IPS-11a (cell line): ENCODE data around the gene PTH1R.

Experiments used
- H3K4me3 ChIP-seq: one replicate; pipeline ENCODE4 v1.5.1; 2013; ENCODE audit warnings: low read depth, low read length, control low read depth

The PTH1R gene

DNA sequence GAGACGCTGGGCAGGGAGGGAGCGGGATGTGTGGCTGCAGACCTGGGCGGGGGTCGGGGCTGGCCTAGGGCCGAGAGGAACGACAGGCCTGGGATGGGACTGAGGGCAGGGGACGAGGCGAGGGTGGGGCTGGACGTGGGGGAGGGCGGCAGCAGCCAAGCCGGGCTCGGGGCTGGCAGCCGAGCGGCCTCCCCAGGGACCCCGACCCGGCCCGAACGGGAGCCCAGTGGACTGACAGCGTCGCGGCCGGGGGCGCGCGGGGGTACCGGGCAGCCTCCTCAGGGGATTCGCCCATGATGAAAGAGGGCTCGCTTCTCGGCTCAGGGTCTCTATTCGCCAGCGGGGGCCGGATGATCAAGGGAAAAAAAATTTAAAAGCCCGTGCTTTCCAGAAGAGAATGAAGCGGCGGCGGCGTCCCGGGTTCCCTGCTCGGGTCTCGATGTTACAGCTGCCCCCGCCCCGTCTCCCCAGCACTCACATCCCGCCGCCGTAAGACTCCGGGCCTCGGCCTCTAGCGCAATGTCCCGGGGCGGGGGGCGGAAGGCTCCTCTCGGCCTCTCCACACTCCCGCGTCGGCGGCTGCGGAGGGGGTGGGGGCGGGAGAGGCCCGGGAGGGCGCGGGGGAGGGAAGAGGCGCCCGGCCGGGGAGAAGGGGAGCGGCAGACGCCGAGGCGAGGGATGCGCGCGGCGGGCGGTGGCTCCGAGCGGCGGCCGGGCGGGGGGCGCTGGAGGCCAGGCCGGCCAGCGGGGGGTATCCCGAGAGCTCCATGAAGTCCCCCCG lies 4.3 kb downstream of the PTH1R start:
- H3K4me3 ChIP-seq, result peak overlapping the region; percentile 53

DNA sequence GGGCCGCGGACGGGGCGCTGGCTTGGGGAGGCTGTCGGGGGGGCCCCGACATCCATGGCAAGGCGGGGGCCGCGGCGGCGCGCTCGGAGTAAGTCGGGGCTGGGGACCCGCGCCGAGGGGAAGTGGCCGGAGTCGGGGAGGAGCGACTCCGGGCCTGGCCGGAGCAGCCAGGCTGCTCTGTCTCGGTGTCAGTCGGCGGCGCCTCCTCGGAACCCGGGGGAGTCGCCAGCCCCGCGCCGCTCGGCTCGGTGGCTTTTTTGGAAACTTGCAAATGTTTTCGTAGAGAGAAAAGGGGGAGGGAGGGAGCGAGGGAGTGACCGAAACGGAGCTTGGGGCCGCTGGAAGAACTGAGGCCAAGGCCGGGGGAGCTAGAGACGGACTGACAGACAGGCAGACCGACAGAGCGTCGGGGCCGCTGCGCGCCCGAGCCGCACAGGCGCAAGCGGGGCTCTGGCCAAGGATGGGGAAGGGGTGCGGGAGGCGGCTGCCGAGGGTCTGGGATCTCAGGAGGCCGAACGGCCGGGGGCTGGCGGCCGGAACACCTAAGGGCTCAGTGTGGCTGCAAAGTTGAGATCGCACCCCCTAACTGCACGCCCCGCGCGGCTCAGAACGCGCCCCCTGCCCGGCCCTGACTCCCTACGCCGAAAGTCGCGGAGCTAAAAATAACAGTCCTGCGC lies 5.0 kb downstream of the PTH1R start:
- H3K4me3 ChIP-seq, result peak overlapping the region; percentile 53

DNA sequence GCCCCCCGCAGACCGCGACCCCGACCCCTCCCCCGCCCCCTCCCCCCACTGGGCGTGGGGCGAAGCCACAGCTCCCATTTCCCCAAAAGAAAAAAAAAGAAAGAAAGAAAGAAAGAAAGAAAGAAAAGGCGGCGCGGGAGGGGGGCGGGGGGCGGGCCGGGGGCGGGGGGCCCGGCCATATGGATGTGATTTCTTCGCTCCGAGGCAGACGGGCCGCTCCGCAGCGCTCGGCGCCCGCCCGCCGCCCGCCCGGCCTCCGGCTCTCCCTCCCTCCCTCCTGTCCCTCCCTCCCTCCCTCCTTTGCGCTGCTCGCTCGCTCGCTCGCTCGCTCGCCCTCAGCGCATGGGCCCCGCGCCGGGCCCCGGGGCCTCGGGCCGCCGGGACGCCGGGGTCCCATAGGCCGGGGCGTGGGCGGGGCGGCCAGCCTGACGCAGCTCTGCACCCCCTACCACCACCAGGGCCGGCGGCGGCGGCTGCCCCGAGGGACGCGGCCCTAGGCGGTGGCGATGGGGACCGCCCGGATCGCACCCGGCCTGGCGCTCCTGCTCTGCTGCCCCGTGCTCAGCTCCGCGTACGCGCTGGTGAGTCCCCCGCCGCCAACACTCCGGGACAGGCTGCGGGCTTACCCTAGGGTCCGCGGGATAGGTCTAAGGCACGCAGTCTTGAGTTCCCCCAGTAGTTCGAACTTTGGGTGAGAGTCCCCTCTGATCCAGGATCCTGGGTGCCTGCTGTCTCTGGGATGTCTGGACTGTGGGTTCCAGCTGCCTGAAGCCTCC lies 5.7 kb downstream of the PTH1R start:
- peak overlapping the region; percentile 13 for H3K4me3 ChIP-seq

DNA sequence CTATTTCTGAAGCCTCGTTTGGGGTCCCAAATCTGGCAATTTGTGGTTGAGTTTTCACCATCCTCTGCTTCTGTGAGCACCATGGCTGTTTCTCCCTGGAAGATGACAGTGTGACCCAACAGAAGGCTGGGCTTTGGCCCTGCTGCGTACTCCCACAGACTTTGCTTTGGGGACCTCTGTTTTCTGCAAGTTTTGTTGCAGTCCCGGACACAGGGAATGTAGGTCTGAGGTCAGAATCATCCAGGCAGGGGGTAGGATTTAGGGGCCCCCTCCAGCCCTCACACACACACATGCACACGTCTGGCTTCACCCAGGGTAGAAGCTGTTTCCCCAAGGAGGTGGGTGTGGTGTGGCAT lies 6.3 kb downstream of the PTH1R start:
- H3K4me3 ChIP-seq, result peak overlapping the region; percentile 13

DNA sequence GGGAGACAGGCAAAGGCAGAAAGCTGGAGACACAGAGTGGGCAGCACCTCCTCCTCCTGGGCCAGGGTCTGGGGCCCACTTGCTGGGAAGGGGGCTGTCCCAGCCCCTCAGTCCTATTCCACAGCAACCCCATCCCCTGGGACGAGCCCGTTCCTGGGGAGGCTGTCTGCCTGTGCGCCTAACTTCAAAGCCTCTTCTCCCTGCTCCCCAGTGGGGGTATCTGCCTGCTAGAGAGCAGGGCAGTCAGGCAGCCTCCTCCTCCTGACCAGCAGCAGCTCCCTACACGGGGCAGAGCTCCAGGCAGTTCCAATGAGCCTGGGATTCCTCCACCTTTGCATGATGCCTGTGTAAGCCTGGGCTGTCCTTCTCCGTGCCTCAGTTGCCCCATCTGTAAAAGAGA lies 6.9 kb downstream of the PTH1R start:
- H3K4me3 ChIP-seq, result no peak overlapping the region

DNA sequence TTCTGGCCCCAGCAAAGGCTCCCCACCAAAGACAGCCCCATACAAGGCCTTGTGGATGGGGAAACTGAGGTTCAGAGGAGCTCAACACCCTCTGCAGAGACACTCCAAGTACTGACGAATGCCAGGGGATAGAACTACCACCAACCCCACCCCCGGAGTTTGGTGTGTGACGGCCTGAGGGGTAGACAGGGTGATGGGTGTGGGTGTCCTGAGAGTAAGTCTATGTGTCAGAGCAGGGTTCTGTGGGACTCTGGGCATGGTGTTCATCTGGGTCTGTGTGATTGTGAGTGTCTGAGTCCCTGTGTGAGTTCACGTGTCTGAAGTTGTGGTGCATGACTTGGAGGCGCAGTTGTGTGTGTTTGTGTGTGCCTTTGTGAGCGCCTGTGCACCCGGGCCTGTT lies 7.4 kb downstream of the PTH1R start:
- no peak overlapping the region for H3K4me3 ChIP-seq

DNA sequence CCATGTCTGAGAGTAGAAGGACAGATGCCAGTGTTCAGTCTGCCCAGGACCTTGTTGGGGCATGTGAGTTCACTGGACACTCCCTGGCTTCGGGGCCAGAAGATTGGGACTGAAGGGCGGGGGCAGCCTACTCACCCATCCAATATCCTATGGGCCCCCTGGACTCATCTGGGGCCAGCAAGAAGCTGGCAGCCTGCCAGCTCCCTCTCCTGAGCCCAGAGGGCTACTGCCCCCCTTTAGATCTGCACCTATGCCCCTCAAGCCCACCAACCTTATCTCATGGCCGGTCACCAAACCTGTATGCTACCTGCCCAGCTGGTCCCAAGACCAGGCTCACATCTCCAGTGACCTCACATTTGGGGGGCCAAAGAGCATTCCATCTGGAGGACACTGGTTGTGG lies 8.1 kb downstream of the PTH1R start:
- H3K4me3 ChIP-seq, result no peak overlapping the region

DNA sequence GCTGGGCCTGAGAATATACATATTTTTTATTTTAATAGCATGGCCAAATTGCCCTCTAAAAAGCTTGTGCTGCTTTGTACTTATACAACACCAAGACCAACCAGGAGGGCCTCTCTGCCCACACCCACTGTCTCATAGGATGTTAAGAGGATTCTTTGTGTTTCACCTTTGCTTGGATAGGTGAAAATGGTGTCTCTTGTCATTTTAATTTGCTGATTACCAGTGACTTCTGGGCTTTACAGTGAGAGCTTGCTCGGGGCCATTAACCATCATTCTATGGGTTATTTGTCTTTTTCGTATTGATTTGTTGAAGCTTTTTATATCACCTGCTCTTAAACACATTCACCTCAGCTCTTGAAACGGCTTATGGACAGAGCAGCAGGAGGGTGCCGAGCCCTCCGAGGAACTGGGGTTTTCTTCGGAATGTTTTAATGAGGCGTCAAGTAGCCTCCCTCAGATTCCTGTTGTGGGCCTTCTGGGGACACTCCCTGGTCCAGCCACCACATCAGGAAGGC lies 10.5 kb downstream of the PTH1R start:
- H3K4me3 ChIP-seq, result no peak overlapping the region

DNA sequence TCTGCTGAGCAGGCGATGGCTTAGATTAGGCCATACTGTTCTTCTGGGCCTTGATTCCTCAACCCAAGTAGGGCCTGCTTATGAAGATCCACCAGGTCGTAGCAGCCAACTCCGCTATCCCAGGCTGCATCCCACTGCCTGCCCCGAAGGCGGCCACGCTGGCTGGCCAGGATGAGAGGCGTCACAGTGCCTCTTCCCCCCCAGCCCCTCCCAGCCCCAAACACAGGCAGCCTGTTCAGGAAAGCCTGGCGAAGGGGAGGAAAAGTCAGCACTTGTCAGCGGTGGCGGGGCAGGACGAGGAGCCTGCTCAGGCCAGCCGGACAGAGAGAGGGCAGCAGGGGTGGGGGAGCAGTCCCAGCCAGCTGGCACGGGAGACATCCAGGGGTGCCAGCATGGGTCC lies 11.2 kb downstream of the PTH1R start:
- no peak overlapping the region for H3K4me3 ChIP-seq

DNA sequence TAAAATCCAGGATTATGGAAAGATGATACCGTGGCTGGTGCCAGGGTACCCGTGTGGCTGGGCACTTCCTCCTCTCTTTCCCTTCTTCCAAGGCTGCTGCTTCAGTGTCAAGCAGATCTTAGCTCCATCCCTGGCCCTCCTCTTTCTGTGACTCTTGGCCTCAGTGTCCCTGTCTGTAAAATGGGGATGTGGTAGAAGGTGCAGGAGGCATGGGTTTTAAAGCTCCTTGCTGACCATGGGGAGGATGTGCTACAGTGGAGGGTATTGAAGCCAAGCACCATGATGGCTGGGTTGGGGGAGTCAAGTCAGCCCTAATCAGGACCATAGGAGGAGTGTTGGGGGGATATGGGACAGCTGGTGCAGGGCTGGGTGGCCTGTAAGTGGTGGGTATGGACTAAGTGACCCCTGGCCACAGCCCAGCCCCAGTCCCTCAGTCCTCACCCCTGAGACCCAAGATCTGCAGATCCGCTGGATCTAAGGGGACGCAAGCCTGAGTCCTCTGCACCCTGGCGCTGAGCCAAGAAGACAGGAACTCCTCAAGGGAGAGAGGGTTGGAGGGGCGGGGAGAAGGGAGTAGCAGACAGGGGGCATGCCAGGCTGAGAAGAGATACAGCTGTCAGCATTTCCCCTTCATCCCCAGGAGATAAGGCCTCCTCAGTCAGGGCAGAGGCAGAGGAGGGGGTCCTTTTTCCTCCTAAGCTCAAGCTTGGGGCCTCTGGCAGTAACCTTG lies 12.0 kb downstream of the PTH1R start:
- no peak overlapping the region for H3K4me3 ChIP-seq

DNA sequence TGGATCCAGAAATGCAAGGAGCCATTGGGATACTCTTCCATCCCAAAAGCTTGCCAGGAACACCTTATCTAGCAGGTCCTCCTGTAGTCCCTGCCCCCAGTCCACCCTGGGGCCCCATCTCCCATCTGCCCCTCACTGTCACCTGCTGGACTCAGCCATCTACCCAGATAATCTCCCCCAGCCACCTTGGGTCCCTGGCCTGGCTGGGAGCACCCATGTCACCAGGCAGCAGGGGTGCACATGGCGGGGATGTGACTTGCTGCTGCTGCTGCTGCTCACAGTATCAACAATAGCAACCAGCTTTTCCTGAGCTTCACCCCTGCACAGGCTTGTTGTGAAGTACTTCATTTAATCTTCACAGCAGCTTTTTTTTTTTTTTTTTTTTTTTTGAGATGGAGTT lies 12.6 kb downstream of the PTH1R start:
- H3K4me3 ChIP-seq, result no peak overlapping the region

DNA sequence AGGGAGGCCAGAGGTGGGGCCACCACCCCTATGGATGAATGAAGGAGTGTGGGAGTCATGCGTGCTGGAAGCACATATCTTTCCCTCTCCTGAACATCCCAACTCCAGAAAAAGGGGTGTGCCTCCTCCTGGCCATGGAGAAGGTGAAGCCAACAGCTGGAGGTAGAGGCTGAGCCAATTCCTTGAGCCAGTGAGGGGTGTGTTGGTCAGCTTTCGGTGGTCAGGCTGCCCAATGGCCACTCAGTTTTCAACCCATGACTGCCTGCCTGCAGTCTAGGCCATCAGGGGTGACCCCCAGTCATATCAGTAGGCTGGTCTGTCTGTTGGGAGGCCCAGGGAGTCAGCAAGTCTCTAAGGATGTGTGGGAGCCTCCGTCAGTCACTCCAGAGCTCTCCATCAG lies 13.6 kb downstream of the PTH1R start:
- no peak overlapping the region for H3K4me3 ChIP-seq

DNA sequence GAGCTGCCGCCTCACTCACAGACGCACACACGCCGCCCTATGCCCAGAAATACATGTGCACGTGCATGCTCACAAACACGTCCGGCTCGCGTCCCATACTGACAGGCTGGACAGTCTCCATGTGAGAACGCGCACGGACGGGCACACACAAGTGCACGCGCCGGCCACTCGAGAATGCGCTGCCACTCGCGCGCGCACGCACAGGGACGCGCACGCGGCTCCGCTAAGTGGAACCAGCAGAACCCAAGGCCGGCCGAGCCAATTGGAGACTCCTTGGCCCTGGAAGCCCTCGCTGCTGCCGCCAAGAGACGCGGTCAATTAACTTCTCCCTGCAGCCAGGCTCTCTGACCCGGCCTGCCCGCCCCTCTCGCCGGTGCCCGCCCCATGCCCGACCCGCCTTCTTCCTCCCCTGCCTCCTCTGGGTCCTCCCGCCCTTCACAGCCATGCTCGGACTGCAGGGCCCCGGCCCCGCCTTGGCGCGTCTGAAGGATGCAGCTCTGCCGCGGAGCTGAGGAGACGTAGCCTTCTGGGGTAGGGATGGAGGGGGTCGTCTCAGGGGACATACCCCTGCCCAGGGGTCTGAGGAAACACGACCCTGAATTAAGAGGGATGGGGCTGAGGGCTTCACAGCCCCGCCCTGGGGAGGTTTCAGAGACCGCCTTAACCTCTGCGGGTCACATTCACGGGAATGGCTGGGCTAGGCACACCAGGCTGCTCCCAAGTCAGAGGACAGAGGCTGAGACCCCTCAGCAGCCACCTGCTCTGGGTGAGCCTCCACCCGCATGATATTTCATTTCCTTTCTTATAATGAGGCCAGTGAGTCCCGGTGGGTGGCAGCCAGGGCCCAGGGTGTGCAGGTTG lies 15.0 kb downstream of the PTH1R start:
- peak overlapping the region; percentile 33 for H3K4me3 ChIP-seq

DNA sequence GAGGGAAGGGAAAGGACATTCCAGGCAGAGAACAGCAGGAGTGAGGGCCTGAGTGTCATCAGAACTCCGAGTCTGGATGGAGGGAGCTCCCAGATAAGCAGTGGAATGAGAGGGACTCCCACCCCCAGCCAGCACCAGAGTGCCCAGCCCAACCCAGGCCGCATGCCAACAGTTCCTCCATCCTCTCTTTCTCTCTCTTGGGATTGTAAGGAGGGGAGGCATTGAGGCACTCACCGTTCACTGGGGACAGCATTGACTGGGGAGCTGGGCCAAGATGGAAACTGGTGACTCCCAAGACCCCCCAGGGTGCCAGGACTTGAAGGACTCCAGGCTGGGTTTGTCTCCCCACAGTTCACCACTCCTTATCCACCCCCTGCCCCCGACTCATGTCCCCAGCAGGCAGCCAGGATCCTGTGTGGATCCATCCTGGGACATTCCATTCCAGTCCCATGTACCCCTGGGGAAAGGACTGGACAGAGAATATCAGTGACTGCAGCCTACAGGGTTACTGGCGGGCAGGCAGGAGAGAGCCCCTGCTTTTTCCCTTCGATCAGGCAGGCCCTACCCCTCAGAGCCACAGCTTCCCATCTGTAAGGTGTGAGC lies 15.7 kb downstream of the PTH1R start:
- no peak overlapping the region for H3K4me3 ChIP-seq

DNA sequence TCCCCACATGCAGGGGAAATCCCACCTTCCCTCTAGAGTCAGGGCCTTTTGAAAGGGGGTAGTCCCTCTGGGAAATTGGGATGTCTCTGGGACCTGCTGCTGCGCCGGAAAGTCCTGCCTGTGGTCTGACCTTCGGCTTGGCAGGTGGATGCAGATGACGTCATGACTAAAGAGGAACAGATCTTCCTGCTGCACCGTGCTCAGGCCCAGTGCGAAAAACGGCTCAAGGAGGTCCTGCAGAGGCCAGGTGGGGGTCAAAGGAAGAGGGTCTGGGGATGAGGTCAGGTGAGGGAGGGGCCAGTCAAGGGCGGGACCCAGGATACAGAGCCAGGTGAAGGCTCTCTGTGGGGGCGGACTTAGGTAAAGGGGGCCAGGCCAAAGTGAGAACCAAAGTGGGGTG lies 16.2 kb downstream of the PTH1R start:
- no peak overlapping the region for H3K4me3 ChIP-seq

DNA sequence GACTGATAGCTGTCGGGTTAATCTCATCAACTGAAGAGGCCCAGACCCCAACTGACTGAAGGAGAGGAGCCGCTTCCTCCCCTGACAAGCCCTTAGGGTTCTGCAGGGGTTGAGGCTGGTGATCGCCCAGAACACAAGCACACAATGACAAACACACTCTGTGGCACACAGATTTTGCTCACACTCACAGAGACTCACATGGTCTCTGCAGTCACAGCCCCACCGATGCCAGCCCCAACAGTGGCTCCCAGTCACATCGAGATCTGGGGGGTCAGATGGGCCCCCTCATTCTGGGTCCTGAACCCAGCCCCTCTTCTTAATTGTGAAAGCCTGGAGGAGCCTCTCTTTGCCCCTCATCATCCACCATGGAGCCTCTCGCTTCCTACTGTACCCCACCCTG lies 16.7 kb downstream of the PTH1R start:
- no peak overlapping the region for H3K4me3 ChIP-seq

DNA sequence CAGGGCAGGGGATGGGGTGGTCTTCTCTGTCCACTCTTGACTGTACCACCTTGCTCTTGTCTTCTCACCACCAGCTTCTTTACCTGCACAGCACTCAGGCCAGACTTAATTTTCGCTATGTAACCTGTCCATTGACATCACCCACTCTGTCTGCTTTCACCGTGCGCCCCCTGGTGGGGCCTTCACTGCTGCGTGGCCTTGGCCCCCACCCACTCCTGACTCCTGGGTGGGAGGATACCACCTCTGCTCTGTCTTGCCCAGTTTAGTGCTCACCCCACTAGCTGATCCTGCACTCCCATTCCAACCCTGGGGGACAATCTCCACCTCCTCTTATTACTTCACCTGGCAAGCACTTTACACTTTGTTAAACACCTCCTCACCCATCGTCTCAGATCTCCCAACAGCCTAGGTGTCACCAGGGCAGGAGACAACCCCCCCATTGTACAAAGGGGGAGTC lies 17.7 kb downstream of the PTH1R start:
- H3K4me3 ChIP-seq, result no peak overlapping the region

DNA sequence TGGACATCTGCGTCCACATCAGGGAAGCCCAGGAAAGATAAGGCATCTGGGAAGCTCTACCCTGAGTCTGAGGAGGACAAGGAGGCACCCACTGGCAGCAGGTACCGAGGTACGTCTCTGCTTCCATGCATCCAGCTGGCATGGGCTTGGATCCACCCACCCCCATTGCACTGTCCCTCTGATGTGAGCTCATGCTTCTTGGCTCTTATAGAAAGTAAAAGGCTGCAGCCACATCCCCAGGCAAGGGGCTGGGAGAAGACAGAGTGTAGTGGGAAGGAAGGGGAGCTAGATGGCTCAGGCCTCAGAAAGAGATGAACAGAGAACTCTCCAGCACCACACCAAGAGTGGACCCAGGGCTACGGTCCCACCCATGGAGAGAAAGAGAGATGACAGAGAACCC lies 18.2 kb downstream of the PTH1R start:
- H3K4me3 ChIP-seq, result no peak overlapping the region

DNA sequence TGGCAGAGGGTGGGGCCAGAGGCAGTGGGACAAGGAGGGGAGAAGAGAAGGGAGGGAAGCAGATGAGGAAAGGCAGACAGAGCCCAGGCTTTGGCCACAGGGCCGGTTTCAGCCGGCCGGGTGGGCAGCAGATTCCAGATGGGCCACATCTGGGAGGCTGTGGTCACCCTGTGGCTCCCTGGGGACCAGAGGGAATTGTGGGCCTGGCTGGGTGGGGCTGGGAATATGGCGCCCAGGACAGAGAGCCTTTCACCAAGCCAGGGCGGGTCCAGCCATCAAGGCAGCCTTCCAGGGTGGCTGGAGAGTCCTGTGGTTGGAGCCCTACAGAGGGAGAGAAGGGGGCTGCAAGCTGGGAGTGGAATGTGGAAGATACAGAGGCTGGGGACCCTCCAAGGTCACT lies 18.9 kb downstream of the PTH1R start:
- H3K4me3 ChIP-seq, result no peak overlapping the region

DNA sequence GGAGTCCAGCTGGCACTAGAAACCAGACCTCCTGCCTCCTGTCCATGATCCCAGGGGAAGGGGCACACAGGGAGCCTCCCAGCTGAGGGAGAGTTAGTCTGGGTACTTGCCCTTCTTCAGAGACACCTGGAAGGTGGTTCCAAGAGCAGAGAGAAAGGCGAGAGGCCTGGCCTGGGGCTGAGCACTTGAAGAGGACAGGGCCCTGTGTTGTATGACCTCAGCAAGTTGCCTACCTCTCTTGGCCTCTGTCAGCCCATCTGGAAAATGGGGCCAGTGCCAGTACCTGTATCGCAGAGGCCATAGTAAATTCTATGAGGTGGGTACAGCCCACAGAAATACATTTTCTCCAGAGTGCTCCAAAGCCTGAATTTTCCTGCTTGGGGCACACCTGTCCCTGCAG lies 19.5 kb downstream of the PTH1R start:
- no peak overlapping the region for H3K4me3 ChIP-seq
